Neural progenitor cell (in vitro differentiated cells): ENCODE data around the gene FBXL22. TPM values are rescaled to one million over a fixed set of nuclear protein-coding genes. Genes with fewer than 3 reads are reported as not detected.
A peak's percentile ranks its signal among the peaks of the same experiment; 100 is the strongest.

Source experiments
- DNase-seq: peaks from one replicate; pipeline ENCODE4 v3.0.0-alpha.2; 2016; ENCODE audit warnings: low spot score
- H2AFZ ChIP-seq: fragments of 200-600 bp; sonication (generic); replicated peaks from 2 replicates; pipeline ENCODE4 v1.6.1; 2016; ENCODE audit warnings: antibody characterized with exemption
- H3F3A ChIP-seq: fragments of 200-600 bp; sonication (generic); 2 replicates; pipeline ENCODE4 v1.6.1; 2016; ENCODE audit warnings: antibody characterized with exemption, low read depth
- H3K27ac ChIP-seq: fragments of 200-600 bp; sonication (generic); 2 replicates; pipeline ENCODE4 v1.5.1; 2016; ENCODE audit warnings: mild to moderate bottlenecking
- H3K27me3 ChIP-seq: fragments of 200-600 bp; sonication (generic); 2 replicates; pipeline ENCODE4 v1.6.1; 2016; ENCODE audit warnings: mild to moderate bottlenecking, moderate library complexity
- H3K36me3 ChIP-seq: fragments of 200-600 bp; sonication (generic); 2 replicates; pipeline ENCODE4 v1.5.1; 2016
- H3K4me1 ChIP-seq: fragments of 200-600 bp; sonication (generic); 2 replicates; pipeline ENCODE4 v1.6.1; 2016; ENCODE audit warnings: mixed run types
- H3K4me2 ChIP-seq: fragments of 200-600 bp; sonication (generic); 2 replicates; pipeline ENCODE4 v1.6.1; 2016
- H3K4me3 ChIP-seq: fragments of 200-600 bp; sonication (generic); 2 replicates; pipeline ENCODE4 v1.5.1; 2016
- H3K79me2 ChIP-seq: fragments of 200-600 bp; sonication (generic); 2 replicates; pipeline ENCODE4 v1.6.1; 2016; ENCODE audit warnings: low read depth
- H3K9ac ChIP-seq: fragments of 200-600 bp; sonication (generic); 2 replicates; pipeline ENCODE4 v1.6.1; 2016
- H3K9me3 ChIP-seq: fragments of 200-600 bp; sonication (generic); 2 replicates; pipeline ENCODE4 v1.5.1; 2016; ENCODE audit warnings: low read depth
- H4K20me1 ChIP-seq: fragments of 200-600 bp; sonication (generic); 2 replicates; pipeline ENCODE4 v1.6.1; 2016; ENCODE audit warnings: low read depth
- H3K27ac Mint-ChIP-seq: 3 replicates; pipeline ENCODE4 v1.8.0; 2021; ENCODE audit warnings: mixed read lengths
- H3K27me3 Mint-ChIP-seq: 2 replicates; pipeline ENCODE4 v1.8.0; 2022; ENCODE audit warnings: low read depth, mild to moderate bottlenecking, inconsistent platforms, moderate library complexity, mixed read lengths; ENCODE audit not compliant: insufficient read depth
- H3K36me3 Mint-ChIP-seq: 3 replicates; pipeline ENCODE4 v1.8.0; 2021; ENCODE audit warnings: mixed read lengths
- H3K4me1 Mint-ChIP-seq: 3 replicates; pipeline ENCODE4 v1.8.0; 2021; ENCODE audit warnings: mixed read lengths
- H3K4me3 Mint-ChIP-seq: 3 replicates; pipeline ENCODE4 v1.8.0; 2021; ENCODE audit warnings: mild to moderate bottlenecking, moderate library complexity, mixed read lengths
- H3K9me3 Mint-ChIP-seq: 3 replicates; pipeline ENCODE4 v1.8.0; 2020; ENCODE audit warnings: mixed read lengths
- EZH2 ChIP-seq: fragments of 200-600 bp; sonication (generic); IDR thresholded peaks from 2 replicates; pipeline ENCODE4 v1.6.1; 2017; ENCODE audit warnings: antibody characterized with exemption, mild to moderate bottlenecking, moderate library complexity
- EZH2phosphoT487 ChIP-seq: fragments of 200-600 bp; sonication (generic); IDR thresholded peaks from 2 replicates; pipeline ENCODE4 v1.6.1; 2017; ENCODE audit warnings: antibody characterized with exemption
- total RNA-seq: library from RNA; depleted of rRNA; stranded (reverse); fragments of >200 nt; gene quantifications from 2 replicates; pipeline ENCODE4 v1.2.3, GENCODE V29; 2015; ENCODE audit warnings: low replicate concordance
- TF ChIP-seq, protein P1 (sequence below): fragments of 200-600 bp; sonication (generic); IDR thresholded peaks from 2 replicates; pipeline ENCODE4 v1.5.1; 2017; ENCODE audit warnings: antibody characterized with exemption, mild to moderate bottlenecking

Gene FBXL22, protein sequence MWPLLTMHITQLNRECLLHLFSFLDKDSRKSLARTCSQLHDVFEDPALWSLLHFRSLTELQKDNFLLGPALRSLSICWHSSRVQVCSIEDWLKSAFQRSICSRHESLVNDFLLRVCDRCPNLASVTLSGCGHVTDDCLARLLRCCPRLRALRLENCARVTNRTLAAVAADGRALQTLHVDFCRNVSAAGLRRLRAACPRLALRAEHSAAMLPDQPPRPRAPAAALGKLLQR
- 0.43 and 0.71 TPM in 2 replicates for total RNA-seq

DNA sequence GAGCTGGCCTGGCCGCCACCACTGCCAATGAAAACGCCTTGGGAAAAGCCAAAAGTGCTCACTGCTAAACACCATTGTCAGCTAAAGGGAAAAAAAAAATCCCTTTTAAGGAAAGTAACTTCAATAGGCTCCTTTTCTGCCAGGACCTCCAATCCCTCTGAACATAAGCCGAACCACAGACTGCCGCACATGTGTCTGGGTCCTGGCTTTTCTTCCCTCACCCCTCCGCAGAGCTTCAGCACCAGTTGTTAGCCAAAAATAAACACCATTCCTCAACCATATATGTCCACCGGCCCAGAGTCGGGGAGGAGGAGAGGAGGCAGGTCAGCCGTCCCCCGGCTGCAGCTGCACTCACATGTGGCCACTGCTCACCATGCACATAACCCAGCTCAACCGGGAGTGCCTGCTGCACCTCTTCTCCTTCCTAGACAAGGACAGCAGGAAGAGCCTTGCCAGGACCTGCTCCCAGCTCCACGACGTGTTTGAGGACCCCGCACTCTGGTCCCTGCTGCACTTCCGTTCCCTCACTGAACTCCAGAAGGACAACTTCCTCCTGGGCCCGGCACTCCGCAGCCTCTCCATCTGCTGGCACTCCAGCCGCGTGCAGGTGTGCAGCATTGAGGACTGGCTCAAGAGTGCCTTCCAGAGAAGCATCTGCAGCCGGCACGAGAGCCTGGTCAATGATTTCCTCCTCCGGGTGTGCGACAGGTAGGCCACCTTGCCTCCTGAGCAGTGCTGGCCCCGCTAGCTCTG, at the start of gene FBXL22:
FBXL22 (plus strand) TSS at position 350 of the 753 bp plus-strand sequence; CDS start at position 356, 6 bp downstream.
- H3F3A ChIP-seq = peaks cover 31% of the 10 kb centered on the region
- Mint-ChIP-seq H3K36me3 (peaks cover 13% of the 10 kb centered on the region), H3K27ac (no peak within 1 kb of the TSS), H3K9me3 (no peaks in the 10 kb centered on the region), H3K27me3 (peaks cover 18% of the 10 kb centered on the region), H3K4me3 (no peak within 1 kb of the TSS), H3K4me1 (peaks cover 37% of the 10 kb centered on the region)
- DNase-seq = no peak
- H3K27me3 ChIP-seq = peaks cover 12% of the 10 kb centered on the region
- H3K4me2 ChIP-seq = no peak within 1 kb of the TSS
- H4K20me1 ChIP-seq = no peaks in the 10 kb centered on the region
- no peaks in the 10 kb centered on the region for H3K36me3 ChIP-seq
- H3K9me3 ChIP-seq = no peaks in the 10 kb centered on the region
- H3K9ac ChIP-seq = no peak within 1 kb of the TSS
- peaks cover 19% of the 10 kb centered on the region for H3K4me1 ChIP-seq
- no peak within 1 kb of the TSS for H2AFZ ChIP-seq
- H3K79me2 ChIP-seq = no peaks in the 10 kb centered on the region
- H3K4me3 ChIP-seq = no peak within 1 kb of the TSS
- TF ChIP-seq EZH2phosphoT487 (no peak), EZH2 (no peak)
- TF ChIP-seq, protein P1, sequence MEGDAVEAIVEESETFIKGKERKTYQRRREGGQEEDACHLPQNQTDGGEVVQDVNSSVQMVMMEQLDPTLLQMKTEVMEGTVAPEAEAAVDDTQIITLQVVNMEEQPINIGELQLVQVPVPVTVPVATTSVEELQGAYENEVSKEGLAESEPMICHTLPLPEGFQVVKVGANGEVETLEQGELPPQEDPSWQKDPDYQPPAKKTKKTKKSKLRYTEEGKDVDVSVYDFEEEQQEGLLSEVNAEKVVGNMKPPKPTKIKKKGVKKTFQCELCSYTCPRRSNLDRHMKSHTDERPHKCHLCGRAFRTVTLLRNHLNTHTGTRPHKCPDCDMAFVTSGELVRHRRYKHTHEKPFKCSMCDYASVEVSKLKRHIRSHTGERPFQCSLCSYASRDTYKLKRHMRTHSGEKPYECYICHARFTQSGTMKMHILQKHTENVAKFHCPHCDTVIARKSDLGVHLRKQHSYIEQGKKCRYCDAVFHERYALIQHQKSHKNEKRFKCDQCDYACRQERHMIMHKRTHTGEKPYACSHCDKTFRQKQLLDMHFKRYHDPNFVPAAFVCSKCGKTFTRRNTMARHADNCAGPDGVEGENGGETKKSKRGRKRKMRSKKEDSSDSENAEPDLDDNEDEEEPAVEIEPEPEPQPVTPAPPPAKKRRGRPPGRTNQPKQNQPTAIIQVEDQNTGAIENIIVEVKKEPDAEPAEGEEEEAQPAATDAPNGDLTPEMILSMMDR = no peak
- H3K27ac ChIP-seq = no peak within 1 kb of the TSS

DNA sequence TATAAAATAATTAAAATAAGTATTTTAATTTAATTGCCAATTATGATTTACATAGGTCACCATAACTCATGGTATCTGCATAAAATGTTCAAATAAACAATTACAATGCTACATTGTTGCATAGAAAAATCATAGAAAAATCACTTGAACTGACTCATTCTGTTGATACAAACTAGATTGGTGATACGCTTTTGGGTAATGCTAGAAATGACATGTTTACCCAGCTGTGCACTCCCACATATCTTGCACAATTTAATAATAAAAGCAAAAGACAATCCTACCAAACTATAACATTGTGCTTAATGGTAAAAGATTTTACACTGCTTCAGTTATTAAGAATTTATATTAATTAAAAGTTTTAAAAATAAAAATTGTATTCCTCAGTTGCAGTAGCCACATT, 45.8 kb upstream of the FBXL22 start:
- TF ChIP-seq, protein P1 = no peak
- no peak for TF ChIP-seq EZH2phosphoT487
- no peak for TF ChIP-seq EZH2
- Mint-ChIP-seq H3K27me3 (no peaks in the 10 kb centered on the region), H3K9me3 (no peaks in the 10 kb centered on the region), H3K4me1 (peaks cover 30% of the 10 kb centered on the region), H3K27ac (no peak overlapping the region), H3K36me3 (peaks cover 11% of the 10 kb centered on the region), H3K4me3 (no peak overlapping the region)
- H3K9me3 ChIP-seq = no peaks in the 10 kb centered on the region
- no peaks in the 10 kb centered on the region for H3K27me3 ChIP-seq
- no peak overlapping the region for H3K27ac ChIP-seq
- H3F3A ChIP-seq = no peaks in the 10 kb centered on the region
- H2AFZ ChIP-seq = no peak overlapping the region
- no peak overlapping the region for H3K9ac ChIP-seq
- H4K20me1 ChIP-seq = no peaks in the 10 kb centered on the region
- no peak overlapping the region for H3K4me3 ChIP-seq
- H3K4me2 ChIP-seq = no peak overlapping the region
- no peaks in the 10 kb centered on the region for H3K79me2 ChIP-seq
- H3K4me1 ChIP-seq = peaks cover 17% of the 10 kb centered on the region
- no peak for DNase-seq
- H3K36me3 ChIP-seq = no peaks in the 10 kb centered on the region

DNA sequence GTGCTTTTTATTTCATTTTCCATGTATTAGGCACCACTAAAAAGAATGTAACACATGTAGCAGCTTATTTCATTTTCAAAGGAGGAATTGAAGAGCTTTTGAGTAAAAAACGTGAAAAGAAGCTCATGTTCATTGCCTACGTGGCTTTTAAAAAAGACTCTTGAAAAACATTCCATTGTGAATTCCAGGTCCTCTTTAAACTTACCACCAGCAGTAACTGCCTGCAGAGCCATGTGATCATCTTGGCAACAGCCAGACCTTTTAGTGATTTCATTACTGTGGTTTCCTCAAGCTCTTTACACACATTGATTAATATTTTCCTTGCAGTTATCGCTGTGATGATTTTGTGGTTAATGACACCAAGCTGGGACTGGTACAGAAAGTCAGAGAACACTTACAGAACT, 43.8 kb upstream of the FBXL22 start:
- Mint-ChIP-seq H3K36me3 (peaks cover 25% of the 10 kb centered on the region), H3K4me1 (peaks cover 26% of the 10 kb centered on the region), H3K27ac (peak overlapping the region; percentile 81), H3K27me3 (no peaks in the 10 kb centered on the region), H3K4me3 (no peak overlapping the region), H3K9me3 (no peaks in the 10 kb centered on the region)
- Histone ChIP-seq H3K4me3 (no peak overlapping the region), H3K9ac (no peak overlapping the region), H4K20me1 (no peaks in the 10 kb centered on the region), H3K9me3 (no peaks in the 10 kb centered on the region), H3K36me3 (no peaks in the 10 kb centered on the region), H3K27ac (no peak overlapping the region), H3K4me1 (peaks cover 17% of the 10 kb centered on the region), H3K4me2 (peak overlapping the region; percentile 6), H3K27me3 (no peaks in the 10 kb centered on the region), H2AFZ (no peak overlapping the region), H3F3A (peaks cover 6% of the 10 kb centered on the region), H3K79me2 (no peaks in the 10 kb centered on the region)
- no peak for TF ChIP-seq EZH2phosphoT487
- TF ChIP-seq EZH2 = no peak
- TF ChIP-seq, protein P1 = no peak
- no peak for DNase-seq
